OCI-LY7 (cell line): ENCODE data around the gene GAS6. TPM values are rescaled to one million over a fixed set of nuclear protein-coding genes. Genes with fewer than 3 reads are reported as not detected.
"Not testable (repeated sequence)": the region's sequence is repeated elsewhere in the genome, so short reads cannot be mapped to it uniquely, and the experiment has no call there.

Experiments
- BruUV-seq: library from RNA; stranded (reverse); fragments of 400-500 nt; replicated peaks from 2 replicates; lab custom pipeline; 2021; lab: Mats Ljungman, UMichigan
- CTCF ChIA-PET: fragments of 300-600 bp; sonication (Branson Sonifier 250); formaldehyde crosslinking; loops from one replicate; lab custom pipeline; 2022; ENCODE audit warnings: antibody characterized with exemption; ENCODE audit not compliant: unreplicated experiment; lab: Charles Lee
- POLR2A ChIA-PET: fragments of 300-600 bp; sonication (Branson Sonifier 250); formaldehyde crosslinking; loops from one replicate; lab custom pipeline; 2022; ENCODE audit warnings: antibody characterized with exemption; lab: Charles Lee
- DNase-seq: peaks from one replicate; pipeline ENCODE4 v3.0.0-alpha.2; 2015; ENCODE audit warnings: low spot score
- H2AFZ ChIP-seq: fragments of 200-600 bp; sonication (generic), shearing (Covaris generic); 2 replicates; pipeline ENCODE4 v1.6.1; 2014; ENCODE audit warnings: mild to moderate bottlenecking, antibody characterized with exemption, low read length, moderate library complexity
- H3K27ac ChIP-seq: fragments of 200-600 bp; sonication (generic); 2 replicates; pipeline ENCODE4 v1.5.1; 2014; ENCODE audit warnings: mixed run types, low read depth, mild to moderate bottlenecking, moderate library complexity, low read length, inconsistent platforms; ENCODE audit not compliant: poor library complexity, severe bottlenecking
- H3K36me3 ChIP-seq: fragments of 200-600 bp; sonication (generic); 2 replicates; pipeline ENCODE4 v1.6.1; 2014; ENCODE audit warnings: mild to moderate bottlenecking, antibody characterized with exemption, low read length, moderate library complexity, mixed read lengths; ENCODE audit not compliant: insufficient read depth
- H3K4me1 ChIP-seq: fragments of 200-600 bp; sonication (generic); 2 replicates; pipeline ENCODE4 v1.5.1; 2014; ENCODE audit warnings: mild to moderate bottlenecking, low read length; ENCODE audit not compliant: insufficient read depth, poor library complexity, severe bottlenecking
- H3K4me2 ChIP-seq: fragments of 200-600 bp; sonication (generic); 2 replicates; pipeline ENCODE4 v1.6.1; 2014; ENCODE audit warnings: mild to moderate bottlenecking, low read length
- H3K4me3 ChIP-seq: fragments of 200-600 bp; sonication (generic); 2 replicates; pipeline ENCODE4 v1.5.1; 2014; ENCODE audit warnings: mild to moderate bottlenecking, low read depth, low read length; ENCODE audit not compliant: poor library complexity, severe bottlenecking
- H3K79me2 ChIP-seq: fragments of 200-600 bp; sonication (generic); 2 replicates; pipeline ENCODE4 v1.6.1; 2016; ENCODE audit warnings: low read depth, mild to moderate bottlenecking, low read length, moderate library complexity, mixed read lengths; ENCODE audit not compliant: insufficient read depth
- H3K9me2 ChIP-seq: fragments of 200-600 bp; sonication (generic); 2 replicates; pipeline ENCODE4 v1.6.1; 2016; ENCODE audit warnings: mild to moderate bottlenecking, low read length, mixed read lengths; ENCODE audit not compliant: insufficient read depth
- H3K9me3 ChIP-seq: fragments of 200-600 bp; sonication (generic); 2 replicates; pipeline ENCODE4 v1.6.1; 2014; ENCODE audit warnings: mild to moderate bottlenecking, mixed run types, low read length, mixed read lengths
- H4K20me1 ChIP-seq: fragments of 200-600 bp; sonication (generic); 2 replicates; pipeline ENCODE4 v1.6.1; 2014; ENCODE audit warnings: mild to moderate bottlenecking, antibody characterized with exemption, low read length, moderate library complexity, mixed read lengths; ENCODE audit not compliant: insufficient read depth
- CTCF ChIP-seq: fragments of 200-600 bp; sonication (generic); conservative IDR thresholded peaks from 2 replicates; pipeline ENCODE4 v1.5.1; 2014; ENCODE audit warnings: mild to moderate bottlenecking, antibody characterized with exemption, low read length, moderate library complexity, mixed read lengths
- EZH2phosphoT487 ChIP-seq: fragments of 200-600 bp; sonication (generic); IDR thresholded peaks from 2 replicates; pipeline ENCODE4 v1.6.1; 2018; ENCODE audit warnings: low read depth, borderline replicate concordance, mild to moderate bottlenecking, mixed run types, antibody characterized with exemption, low read length, moderate library complexity, mixed read lengths
- intact Hi-C: fragments of 100-400 bp; cut with micrococcal nuclease; formaldehyde crosslinking; loops from one replicate; pipeline ENCODE4 v1.10.0; 2022; ENCODE audit not compliant: unreplicated experiment
- total RNA-seq, 2 experiments: library from RNA; depleted of rRNA in 1 of 2; stranded (reverse); fragments of >200 nt in 1 of 2; shearing (Covaris generic) in 1 of 2; gene quantifications; 2 replicates each; pipeline ENCODE4 v1.2.3, GENCODE V29; 2014 to 2022

Gene GAS6
- total RNA-seq, 2 experiments from 2014 or later = not detected

- BruUV-seq = no TSS peak
- no peak for DNase-seq
- ChIA-PET POLR2A (no interaction called here), CTCF (no interaction called here)
- no peaks in the 10 kb centered on the region for H3K4me1 ChIP-seq
- H3K4me3 ChIP-seq = no peak overlapping the region
- H3K9me2 ChIP-seq = no peaks in the 10 kb centered on the region
- intact Hi-C loops = no loop called here
- no peak overlapping the region for H3K27ac ChIP-seq
- TF ChIP-seq EZH2phosphoT487 (no peak), CTCF (no peak)
- no peaks in the 10 kb centered on the region for H3K79me2 ChIP-seq
- no peak overlapping the region for H3K4me2 ChIP-seq
- H4K20me1 ChIP-seq = no peaks in the 10 kb centered on the region
- H2AFZ ChIP-seq = no peak overlapping the region
- H3K36me3 ChIP-seq = peaks cover 18% of the 10 kb centered on the region
- no peaks in the 10 kb centered on the region for H3K9me3 ChIP-seq
These were observed 31.7 kb downstream of the GAS6 start for GRCh38 chr13:113832205-113832604.

GRCh38 chr13:113831061-113831460, 32.8 kb downstream of the GAS6 start:
- ChIA-PET CTCF (no interaction called here), POLR2A (no interaction called here)
- Histone ChIP-seq H3K9me3 (no peaks in the 10 kb centered on the region), H3K4me1 (no peaks in the 10 kb centered on the region), H3K36me3 (peaks cover 21% of the 10 kb centered on the region), H3K27ac (no peak overlapping the region), H3K4me2 (no peak overlapping the region), H3K4me3 (no peak overlapping the region), H4K20me1 (no peaks in the 10 kb centered on the region), H2AFZ (no peak overlapping the region), H3K79me2 (no peaks in the 10 kb centered on the region), H3K9me2 (no peaks in the 10 kb centered on the region)
- TF ChIP-seq EZH2phosphoT487 (no peak), CTCF (no peak)
- intact Hi-C loops = no loop called here
- no TSS peak for BruUV-seq
- no peak for DNase-seq

DNA sequence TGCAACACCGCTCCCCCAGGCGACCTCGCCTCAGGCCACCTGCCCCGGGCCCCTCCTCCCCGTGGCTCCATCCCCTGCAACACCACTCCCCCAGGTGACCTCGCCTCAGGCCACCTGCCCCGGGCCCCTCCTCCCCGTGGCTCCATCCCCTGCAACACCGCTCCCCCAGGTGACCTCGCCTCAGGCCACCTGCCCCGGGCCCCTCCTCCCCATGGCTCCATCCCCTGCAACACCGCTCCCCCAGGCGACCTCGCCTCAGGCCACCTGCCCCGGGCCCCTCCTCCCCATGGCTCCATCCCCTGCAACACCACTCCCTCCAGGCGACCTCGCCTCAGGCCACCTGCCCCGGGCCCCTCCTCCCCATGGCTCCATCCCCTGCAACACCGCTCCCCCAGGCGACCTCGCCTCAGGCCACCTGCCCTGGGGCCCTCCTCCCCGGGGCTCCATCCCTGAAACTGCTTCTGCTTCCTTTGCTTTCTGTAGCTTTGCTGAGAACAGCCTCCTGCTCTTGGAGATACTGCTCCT, 33.4 kb downstream of the GAS6 start:
- peaks cover 21% of the 10 kb centered on the region for H3K36me3 ChIP-seq
- H4K20me1 ChIP-seq, BruUV-seq, DNase-seq, H3K9me2 ChIP-seq, H2AFZ ChIP-seq, CTCF ChIA-PET, intact Hi-C loops, H3K9me3 ChIP-seq, H3K79me2 ChIP-seq, H3K4me1 ChIP-seq, H3K4me2 ChIP-seq, H3K4me3 ChIP-seq, H3K27ac ChIP-seq, POLR2A ChIA-PET: not testable (repeated sequence)
